Stimulated activated CD4-positive, alpha-beta T cell treated with anti-CD3 and anti-CD28 coated beads, TNF-alpha, amount 100 ng/mL, for 24 hours (primary cell): ENCODE data around the gene ST6GAL1.

Source experiments
- DNase-seq, 3 experiments: peaks; one replicate each; pipeline ENCODE4 v3.0.0-alpha.2; 2020; ENCODE audit warnings: low read depth in 3 of 3

The ST6GAL1 gene

GRCh38 chr3:187077085-187077484 is 146.8 kb downstream of the ST6GAL1 start:
- DNase-seq, result no peak

- no peak for DNase-seq
Observed at GRCh38 chr3:187077537-187077936, 147.2 kb downstream of the ST6GAL1 start.

GRCh38 chr3:187079090-187080022 is 149.0 kb downstream of the ST6GAL1 start:
- no peak for DNase-seq

GRCh38 chr3:187080799-187081450 is 150.6 kb downstream of the ST6GAL1 start:
- DNase-seq, result no peak

GRCh38 chr3:187082758-187083375 is 152.5 kb downstream of the ST6GAL1 start:
- DNase-seq, result no peak

- DNase-seq, result no peak
Observed at GRCh38 chr3:187084126-187084525, 153.8 kb downstream of the ST6GAL1 start.

- DNase-seq, result no peak
Observed at GRCh38 chr3:187084580-187084979, 154.3 kb downstream of the ST6GAL1 start.

GRCh38 chr3:187085021-187085666 is 154.8 kb downstream of the ST6GAL1 start:
- no peak for DNase-seq

- no peak for DNase-seq
Observed at GRCh38 chr3:187085933-187086332, 155.6 kb downstream of the ST6GAL1 start.

- DNase-seq, result no peak
Observed at GRCh38 chr3:187086831-187087230, 156.5 kb downstream of the ST6GAL1 start.

- DNase-seq, result no peak
Observed at GRCh38 chr3:187088701-187089100, 158.4 kb downstream of the ST6GAL1 start.

GRCh38 chr3:187093320-187093719 is 163.0 kb downstream of the ST6GAL1 start:
- no peak for DNase-seq

- no peak for DNase-seq
Observed at GRCh38 chr3:187098923-187099512, 168.7 kb downstream of the ST6GAL1 start.

GRCh38 chr3:187101184-187102072 is 171.1 kb downstream of the ST6GAL1 start:
- peak; percentile 9 to 59 (median 27) for DNase-seq

GRCh38 chr3:187102073-187102634 is 171.8 kb downstream of the ST6GAL1 start:
- DNase-seq, result no peak

- DNase-seq, result no peak
Observed at GRCh38 chr3:187103251-187103650, 172.9 kb downstream of the ST6GAL1 start.

GRCh38 chr3:187104342-187104741 is 174.0 kb downstream of the ST6GAL1 start:
- DNase-seq, result no peak

- no peak for DNase-seq
Observed at GRCh38 chr3:187104933-187105332, 174.6 kb downstream of the ST6GAL1 start.

- no peak for DNase-seq
Observed at GRCh38 chr3:187105700-187106099, 175.4 kb downstream of the ST6GAL1 start.

GRCh38 chr3:187107989-187108388 is 177.7 kb downstream of the ST6GAL1 start:
- DNase-seq, result no peak
